Peyer's patch (tissue), 4 donors: ENCODE data around the gene ELF1. TPM values are rescaled to one million over a fixed set of nuclear protein-coding genes. Genes with fewer than 3 reads are reported as not detected.
"Not testable (repeated sequence)": the region's sequence is repeated elsewhere in the genome, so short reads cannot be mapped to it uniquely, and the experiment has no call there.

ENCODE experiments used
- DNase-seq, 3 donors: peaks; one replicate each; pipeline ENCODE4 v3.0.0-alpha.2; 2017 to 2019
- H3K27ac ChIP-seq, 4 donors: fragments of 200-600 bp; sonication (generic); one replicate each; pipeline ENCODE4 v1.5.1; 2016 to 2019
- H3K27me3 ChIP-seq, 2 donors: fragments of 200-600 bp; sonication (generic); one replicate each; pipeline ENCODE4 v1.5.1; 2019
- H3K36me3 ChIP-seq, 3 donors: fragments of 200-600 bp; sonication (generic); one replicate each; pipeline ENCODE4 v1.5.1; 2016 to 2019
- H3K4me1 ChIP-seq, 4 donors: fragments of 200-600 bp; sonication (generic); one replicate each; pipeline ENCODE4 v1.5.1; 2016 to 2019
- H3K4me3 ChIP-seq, 4 donors: fragments of 200-600 bp; sonication (generic); 1 replicate in 3 of 4; 2 replicates in 1 of 4; pipeline ENCODE4 v1.5.1; 2016 to 2019; ENCODE audit warnings: mild to moderate bottlenecking in 1 of 4
- H3K9me3 ChIP-seq, 4 donors: fragments of 200-600 bp; sonication (generic); one replicate each; pipeline ENCODE4 v1.5.1; 2016 to 2019; ENCODE audit warnings: mild to moderate bottlenecking in 1 of 4
- POLR2A ChIP-seq, 2 donors: fragments of 450-650 bp; IDR thresholded peaks; one replicate each; pipeline ENCODE4 v1.5.1; 2017; ENCODE audit warnings: antibody characterized with exemption in 2 of 2, mild to moderate bottlenecking in 2 of 2, moderate library complexity in 2 of 2
- total RNA-seq, 4 donors: library from RNA; depleted of rRNA; stranded (reverse); fragments of >200 nt; gene quantifications; one replicate each; pipeline ENCODE4 v1.1.0, GENCODE V29; 2016
- TF ChIP-seq, protein P1 (sequence below), 6 experiments: fragments of 450-650 bp in 4 of 6; fragments of 200-600 bp in 2 of 6; sonication (generic) in 1 of 6; IDR thresholded peaks; one replicate each; pipeline ENCODE4 v1.5.1; 2017 to 2019; ENCODE audit warnings: antibody characterized with exemption in 6 of 6, mild to moderate bottlenecking in 3 of 6, moderate library complexity in 1 of 6

Gene ELF1
- total RNA-seq, 4 donors from 2014 or later: 77.7 to 145 (median 106) TPM

DNA sequence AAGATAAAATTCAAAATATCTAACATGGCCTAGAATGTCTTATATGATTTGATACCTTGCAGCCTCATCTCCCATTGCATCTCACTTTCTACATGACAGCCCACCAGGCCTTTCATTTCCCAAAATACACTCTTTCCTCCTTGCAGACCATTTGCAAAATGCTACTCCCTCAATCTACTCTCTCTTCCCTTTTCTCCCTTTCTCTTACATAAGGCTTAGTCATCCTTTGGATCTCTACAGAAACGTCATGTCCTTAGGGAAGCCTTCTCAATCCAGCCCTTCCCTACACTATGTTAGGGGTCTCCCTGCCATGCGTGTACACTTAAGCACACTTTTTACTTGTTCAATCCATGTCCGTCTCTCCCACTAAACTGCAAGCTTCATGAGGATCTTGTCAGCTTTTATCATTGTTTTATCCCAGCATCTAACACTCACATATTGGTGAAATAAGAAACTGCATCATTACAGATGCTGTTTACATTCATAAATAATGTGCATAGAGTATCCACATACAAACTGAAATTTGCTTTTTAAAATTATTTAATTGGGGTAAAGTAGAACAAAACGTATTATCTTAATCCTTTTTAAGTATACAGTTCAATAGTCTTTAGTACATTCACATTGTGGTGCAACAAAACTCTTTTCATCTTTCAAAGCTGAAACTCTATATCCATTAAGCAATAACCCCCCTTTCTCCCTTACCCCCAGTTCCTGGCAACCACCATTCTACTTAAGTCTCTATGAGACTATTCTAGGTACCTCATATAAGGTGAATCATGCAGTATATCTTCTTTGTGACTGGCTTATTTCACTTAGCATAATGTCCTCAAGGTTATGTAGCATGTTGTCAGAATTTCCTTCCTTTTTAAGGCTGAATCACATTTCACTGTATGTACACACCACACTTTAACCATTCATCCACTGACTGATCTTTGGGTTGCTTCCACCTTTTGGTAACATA, 30.6 kb upstream of the ELF1 start:
- Histone ChIP-seq H3K4me1 (peaks cover 0 to 26% (median 0%) of the 10 kb centered on the region in 4 donors), H3K4me3 (no peak overlapping the region), H3K27me3 (no peaks in the 10 kb centered on the region), H3K36me3 (peaks cover 0 to 14% (median 0%) of the 10 kb centered on the region in 3 donors), H3K27ac (no peak overlapping the region), H3K9me3 (peaks cover 0 to 3% (median 0%) of the 10 kb centered on the region in 4 donors)
- no peak for DNase-seq
- no peak for TF ChIP-seq POLR2A (IDR thresholded peaks at IDR 0.05)
- TF ChIP-seq, protein P1, sequence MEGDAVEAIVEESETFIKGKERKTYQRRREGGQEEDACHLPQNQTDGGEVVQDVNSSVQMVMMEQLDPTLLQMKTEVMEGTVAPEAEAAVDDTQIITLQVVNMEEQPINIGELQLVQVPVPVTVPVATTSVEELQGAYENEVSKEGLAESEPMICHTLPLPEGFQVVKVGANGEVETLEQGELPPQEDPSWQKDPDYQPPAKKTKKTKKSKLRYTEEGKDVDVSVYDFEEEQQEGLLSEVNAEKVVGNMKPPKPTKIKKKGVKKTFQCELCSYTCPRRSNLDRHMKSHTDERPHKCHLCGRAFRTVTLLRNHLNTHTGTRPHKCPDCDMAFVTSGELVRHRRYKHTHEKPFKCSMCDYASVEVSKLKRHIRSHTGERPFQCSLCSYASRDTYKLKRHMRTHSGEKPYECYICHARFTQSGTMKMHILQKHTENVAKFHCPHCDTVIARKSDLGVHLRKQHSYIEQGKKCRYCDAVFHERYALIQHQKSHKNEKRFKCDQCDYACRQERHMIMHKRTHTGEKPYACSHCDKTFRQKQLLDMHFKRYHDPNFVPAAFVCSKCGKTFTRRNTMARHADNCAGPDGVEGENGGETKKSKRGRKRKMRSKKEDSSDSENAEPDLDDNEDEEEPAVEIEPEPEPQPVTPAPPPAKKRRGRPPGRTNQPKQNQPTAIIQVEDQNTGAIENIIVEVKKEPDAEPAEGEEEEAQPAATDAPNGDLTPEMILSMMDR (IDR thresholded peaks at IDR 0.05): no peak

DNA sequence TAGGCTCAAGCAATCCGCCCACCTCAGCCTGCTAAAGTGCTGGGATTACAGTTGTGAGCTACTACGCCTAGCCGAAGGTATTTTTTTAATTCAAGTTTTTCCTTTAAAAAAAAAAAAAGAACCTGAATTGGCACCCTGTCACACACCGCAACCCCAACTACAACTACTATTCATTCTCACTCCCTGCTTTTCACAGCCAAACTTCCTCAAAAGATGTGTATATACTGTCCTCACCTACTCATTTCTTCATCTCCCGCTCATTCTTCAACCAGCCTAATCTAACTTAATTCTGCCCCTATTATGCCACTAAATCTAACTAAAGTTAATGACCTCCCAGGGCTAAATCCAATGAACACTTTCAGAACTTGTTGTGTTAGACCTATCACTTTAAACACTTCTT, 29.5 kb upstream of the ELF1 start:
- H3K9me3 ChIP-seq: peaks cover 0 to 3% (median 0%) of the 10 kb centered on the region in 4 donors

DNA sequence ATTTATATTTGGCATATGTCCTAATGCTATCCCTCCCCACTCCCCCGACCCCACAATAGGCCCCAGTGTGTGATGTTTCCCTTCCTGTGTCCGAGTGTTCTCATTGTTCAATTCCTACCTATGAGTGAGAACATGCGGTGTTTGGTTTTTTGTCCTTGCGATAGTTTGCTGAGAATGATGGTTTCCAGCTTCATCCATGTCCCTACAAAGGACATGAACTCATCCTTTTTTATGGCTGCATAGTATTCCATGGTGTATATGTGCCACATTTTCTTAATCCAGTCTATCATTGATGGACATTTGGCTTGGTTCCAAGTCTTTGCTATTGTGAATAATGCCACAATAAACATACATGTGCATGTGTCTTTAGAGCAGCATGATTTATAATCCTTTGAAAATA, 23.3 kb upstream of the ELF1 start:
- H3K27me3 ChIP-seq, H3K4me1 ChIP-seq, H3K9me3 ChIP-seq, H3K36me3 ChIP-seq, DNase-seq, H3K27ac ChIP-seq, H3K4me3 ChIP-seq: not testable (repeated sequence)

More for the DNA sequence above, 29.5 kb upstream of the ELF1 start:
- Histone ChIP-seq H3K27ac (no peak overlapping the region), H3K4me3 (no peak overlapping the region), H3K36me3 (peaks cover 0 to 14% (median 0%) of the 10 kb centered on the region in 3 donors), H3K27me3 (no peaks in the 10 kb centered on the region), H3K4me1 (peaks cover 0 to 14% (median 0%) of the 10 kb centered on the region in 4 donors)
- no peak for DNase-seq
- TF ChIP-seq, protein P1 (IDR thresholded peaks at IDR 0.05): no peak
- TF ChIP-seq POLR2A (IDR thresholded peaks at IDR 0.05): no peak

DNA sequence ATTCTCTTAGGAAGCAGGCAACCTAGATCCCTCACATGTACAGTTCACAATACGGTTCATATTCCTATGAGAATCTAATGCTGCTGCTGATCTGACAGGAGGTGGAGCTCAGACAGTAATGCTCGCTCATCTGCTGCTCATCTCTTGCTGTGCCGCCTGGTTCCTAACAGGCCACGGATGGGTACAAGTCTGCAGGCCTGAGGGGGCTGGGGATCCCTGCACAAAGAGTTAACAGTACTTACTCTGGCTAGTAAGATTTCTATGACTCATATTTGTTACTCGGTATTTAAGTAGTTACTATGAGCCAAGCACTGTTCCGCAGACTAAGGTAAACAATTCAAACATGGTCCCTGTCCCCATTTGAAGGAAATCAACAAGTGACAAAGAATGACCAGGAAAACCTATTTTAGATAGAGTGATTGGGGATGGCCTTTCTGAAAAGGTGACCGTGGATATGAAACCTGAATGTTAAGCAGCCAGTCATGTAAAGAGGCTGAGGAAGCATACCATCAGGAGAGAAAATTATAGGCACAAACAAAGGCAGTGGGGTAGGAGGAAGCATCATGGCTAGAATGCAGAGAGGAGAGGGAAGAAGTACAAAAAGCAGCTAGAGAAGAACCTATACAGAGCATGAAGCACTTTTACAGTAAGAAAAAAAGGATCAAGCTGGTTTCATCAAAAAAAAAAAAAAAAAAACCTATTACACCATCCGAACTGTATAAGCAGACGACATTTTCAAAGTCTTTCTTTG, 21.6 kb upstream of the ELF1 start:
- Histone ChIP-seq H3K27ac (peak overlapping the region in 1 of 4 donors; percentile 5), H3K4me1 (no peaks in the 10 kb centered on the region), H3K36me3 (no peaks in the 10 kb centered on the region), H3K9me3 (no peaks in the 10 kb centered on the region), H3K4me3 (no peak overlapping the region), H3K27me3 (no peaks in the 10 kb centered on the region)
- no peak for TF ChIP-seq POLR2A (IDR thresholded peaks at IDR 0.05)
- TF ChIP-seq, protein P1 (IDR thresholded peaks at IDR 0.05): no peak
- DNase-seq: no peak

DNA sequence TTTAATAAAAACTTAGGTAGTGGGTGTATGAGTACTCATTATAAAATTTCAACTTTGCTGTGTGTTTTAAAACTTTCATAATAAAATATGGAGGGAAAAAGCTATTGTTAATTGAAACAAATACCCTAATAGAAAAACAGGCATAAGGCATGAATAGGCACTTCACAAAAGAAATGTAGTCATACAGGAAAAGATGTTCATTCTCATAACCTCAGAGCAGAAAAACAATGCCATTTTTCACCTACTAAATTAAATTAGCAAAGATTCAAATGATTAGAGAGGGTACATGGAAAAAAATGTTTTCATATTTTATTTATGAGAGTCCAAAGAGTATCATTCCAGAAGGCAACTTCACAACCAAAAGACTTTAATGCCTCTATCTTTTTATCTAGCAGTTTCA, 20.6 kb upstream of the ELF1 start:
- Histone ChIP-seq H3K4me3 (no peak overlapping the region), H3K27me3 (no peaks in the 10 kb centered on the region), H3K36me3 (no peaks in the 10 kb centered on the region), H3K27ac (no peak overlapping the region), H3K4me1 (peaks cover 0 to 7% (median 0%) of the 10 kb centered on the region in 4 donors), H3K9me3 (no peaks in the 10 kb centered on the region)
- no peak for DNase-seq
- no peak for TF ChIP-seq POLR2A (IDR thresholded peaks at IDR 0.05)
- TF ChIP-seq, protein P1 (IDR thresholded peaks at IDR 0.05): no peak

DNA sequence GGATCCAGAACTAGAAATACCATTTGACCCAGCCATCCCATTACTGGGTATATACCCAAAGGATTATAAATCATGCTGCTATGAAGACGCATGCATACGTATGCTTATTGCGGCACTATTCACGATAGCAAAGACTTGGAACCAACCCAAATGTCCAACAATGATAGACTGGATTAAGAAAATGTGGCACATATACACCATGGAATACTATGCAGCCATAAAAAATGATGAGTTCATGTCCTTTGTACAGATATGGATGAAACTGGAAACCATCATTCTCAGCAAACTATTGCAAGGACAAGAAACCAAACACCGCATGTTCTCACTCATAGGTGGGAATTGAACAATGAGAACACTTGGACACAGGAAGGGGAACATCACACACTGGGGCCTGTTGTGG, 17.4 kb upstream of the ELF1 start:
- not testable (repeated sequence) for H3K9me3 ChIP-seq, H3K4me3 ChIP-seq, DNase-seq, H3K27ac ChIP-seq, H3K4me1 ChIP-seq, H3K27me3 ChIP-seq, H3K36me3 ChIP-seq
